ENCODE measurements around the gene CFAP100. TPM values are rescaled to one million over a fixed set of nuclear protein-coding genes. Genes with fewer than 3 reads are reported as not detected.

The CFAP100 gene
- total RNA-seq, 4 donors from 2014 or later, result not detected

DNA sequence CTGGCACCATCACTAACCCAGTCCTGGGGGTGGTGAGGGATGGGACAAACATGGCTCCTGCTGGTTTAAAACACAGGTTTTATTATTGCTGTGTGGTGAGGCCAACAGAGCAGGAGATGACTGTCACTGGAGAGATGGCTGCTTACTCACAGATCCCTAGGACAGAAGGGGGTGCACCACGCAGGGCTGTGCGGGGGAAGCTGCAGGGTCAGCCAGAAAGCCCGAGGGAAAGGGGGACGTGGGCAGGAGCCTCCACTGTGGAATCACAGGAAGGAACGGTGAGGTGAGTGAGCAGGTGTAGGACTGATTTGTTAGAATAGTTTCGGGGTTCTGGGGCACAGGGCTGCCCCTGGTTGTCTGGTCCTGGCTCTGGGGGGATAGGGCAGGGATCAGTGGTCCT, 7.5 kb downstream of the CFAP100 start:
- TF ChIP-seq POLR2AphosphoS5 (IDR thresholded peaks at IDR 0.05), result no peak
- no peak for TF ChIP-seq CTCF (IDR thresholded peaks at IDR 0.05)
- no peak for TF ChIP-seq POLR2A (IDR thresholded peaks at IDR 0.05; ENCODE audit: low read depth)
- TF ChIP-seq EP300 (IDR thresholded peaks at IDR 0.05), result no peak
- intact Hi-C loops (cut with DNase I), result no loop called here
- no peak for DNase-seq (ENCODE audit: extremely low spot score)
- H3K36me3 ChIP-seq, result no peaks in the 10 kb centered on the region
- no peaks in the 10 kb centered on the region for H3K9me3 ChIP-seq
- 79% methylated on average over 6 of the region's 6 CpGs for WGBS
- no peak overlapping the region for H3K4me3 ChIP-seq
- H3K27me3 ChIP-seq, result peaks cover 0 to 13% (median 0%) of the 10 kb centered on the region in 4 donors
- no peak overlapping the region for H3K27ac ChIP-seq (replicated peaks in 1 of 4)
- no peaks in the 10 kb centered on the region for H3K4me1 ChIP-seq

DNA sequence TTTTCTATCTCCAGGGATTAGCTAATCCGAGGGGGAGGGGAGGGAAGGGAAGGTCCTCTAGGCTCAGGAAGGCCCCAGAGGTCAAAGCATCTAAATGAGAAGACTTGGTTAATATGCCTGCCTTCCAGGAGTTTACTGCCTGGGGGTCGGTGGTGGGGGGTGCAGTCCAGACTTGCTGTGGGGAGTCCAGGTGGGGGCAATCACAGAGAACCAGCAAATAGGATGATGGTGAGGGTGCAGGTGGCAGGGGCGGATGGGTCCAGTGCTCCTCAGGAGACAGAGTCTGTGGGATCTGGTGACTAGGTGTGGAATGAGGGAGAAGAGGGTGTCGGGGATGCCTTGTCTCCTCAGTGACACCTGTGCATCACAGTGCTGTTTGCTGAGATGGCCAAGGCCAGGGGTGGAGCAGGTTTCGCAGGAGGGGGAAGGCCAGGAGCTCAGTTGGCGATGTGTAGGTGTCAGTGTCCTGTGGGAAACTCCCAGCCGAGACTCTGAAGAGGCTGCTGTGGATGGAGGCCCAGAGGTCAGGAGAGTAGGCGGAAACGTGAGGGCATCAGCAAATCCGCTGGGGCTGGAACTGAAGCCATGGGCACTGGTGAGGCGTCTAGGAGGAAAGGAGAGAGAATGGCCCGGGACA, 8.1 kb downstream of the CFAP100 start:
- Histone ChIP-seq H3K9me3 (peaks cover 0 to 2% (median 0%) of the 10 kb centered on the region in 4 donors), H3K36me3 (no peaks in the 10 kb centered on the region), H3K27me3 (peaks cover 0 to 16% (median 0%) of the 10 kb centered on the region in 4 donors), H3K4me3 (no peak overlapping the region), H3K4me1 (no peaks in the 10 kb centered on the region), H3K27ac (replicated peaks in 1 of 4) (no peak overlapping the region)
- TF ChIP-seq CTCF (IDR thresholded peaks at IDR 0.05), result no peak
- no peak for TF ChIP-seq EP300 (IDR thresholded peaks at IDR 0.05)
- no peak for TF ChIP-seq POLR2A (IDR thresholded peaks at IDR 0.05; ENCODE audit: low read depth)
- no peak for TF ChIP-seq POLR2AphosphoS5 (IDR thresholded peaks at IDR 0.05)
- DNase-seq (ENCODE audit: extremely low spot score), result no peak
- 86% methylated on average over 12 of the region's 12 CpGs for WGBS
- intact Hi-C loops (cut with DNase I), result no loop called here

- no peaks in the 10 kb centered on the region for H3K36me3 ChIP-seq
Observed at GRCh38 chr3:126406389-126407296, 11.9 kb downstream of the CFAP100 start.

GRCh38 chr3:126407412-126408044, 12.8 kb downstream of the CFAP100 start:
- TF ChIP-seq EP300 (IDR thresholded peaks at IDR 0.05) (no peak), POLR2A (IDR thresholded peaks at IDR 0.05; ENCODE audit: low read depth) (no peak), POLR2AphosphoS5 (IDR thresholded peaks at IDR 0.05) (no peak), CTCF (IDR thresholded peaks at IDR 0.05) (no peak)
- peaks cover 0 to 20% (median 0%) of the 10 kb centered on the region in 4 donors for H3K27me3 ChIP-seq
- peaks cover 0 to 2% (median 0%) of the 10 kb centered on the region in 4 donors for H3K9me3 ChIP-seq
- WGBS, result 85% methylated on average over 5 of the region's 5 CpGs
- no peaks in the 10 kb centered on the region for H3K36me3 ChIP-seq
- no peaks in the 10 kb centered on the region for H3K4me1 ChIP-seq
- no peak for DNase-seq (ENCODE audit: extremely low spot score)
- intact Hi-C loops (cut with DNase I), result no loop called here
- H3K4me3 ChIP-seq, result no peak overlapping the region
- no peak overlapping the region for H3K27ac ChIP-seq (replicated peaks in 1 of 4)

More at GRCh38 chr3:126406389-126407296, 11.9 kb downstream of the CFAP100 start:
- Histone ChIP-seq H3K27ac (replicated peaks in 1 of 4) (no peak overlapping the region), H3K9me3 (peaks cover 0 to 2% (median 0%) of the 10 kb centered on the region in 4 donors), H3K4me1 (no peaks in the 10 kb centered on the region), H3K4me3 (no peak overlapping the region), H3K27me3 (peaks cover 0 to 16% (median 0%) of the 10 kb centered on the region in 4 donors)
- DNase-seq (ENCODE audit: extremely low spot score), result no peak
- WGBS, result 93% methylated on average over 12 of the region's 15 CpGs
- intact Hi-C loops (cut with DNase I), result no loop called here
- no peak for TF ChIP-seq CTCF (IDR thresholded peaks at IDR 0.05)
- TF ChIP-seq POLR2AphosphoS5 (IDR thresholded peaks at IDR 0.05), result no peak
- TF ChIP-seq POLR2A (IDR thresholded peaks at IDR 0.05; ENCODE audit: low read depth), result no peak
